Panc1 (cell line): Measurements from ENCODE around the gene S100A5.

ENCODE experiments used
- CTCF ChIP-seq: fragments of 450-650 bp; IDR thresholded peaks from 2 replicates; pipeline ENCODE4 v1.5.1; 2017; ENCODE audit warnings: mild to moderate bottlenecking
- POLR2AphosphoS5 ChIP-seq: IDR thresholded peaks from 2 replicates; pipeline ENCODE4 v1.6.1; 2012; ENCODE audit warnings: mild to moderate bottlenecking, low read depth, low read length, moderate library complexity
- REST ChIP-seq, 2 experiments: IDR thresholded peaks; 2 replicates each; pipeline ENCODE4 v1.6.1; 2011 to 2012; ENCODE audit warnings: low read depth in 2 of 2, control low read depth in 1 of 2, low read length in 1 of 2, mild to moderate bottlenecking in 1 of 2, moderate library complexity in 1 of 2; ENCODE audit not compliant: insufficient read depth in 1 of 2
- SIN3A ChIP-seq: IDR thresholded peaks from 2 replicates; pipeline ENCODE4 v1.6.1; 2012; ENCODE audit warnings: low read depth, mild to moderate bottlenecking, low read length, moderate library complexity, borderline replicate concordance; ENCODE audit not compliant: insufficient read depth
- TCF7L2 ChIP-seq: IDR thresholded peaks from 2 replicates; pipeline ENCODE4 v1.6.1; 2011; ENCODE audit warnings: mild to moderate bottlenecking, low read depth, low read length, inconsistent platforms

GRCh38 chr1:153506831-153507413 is 33.8 kb downstream of the S100A5 start:
- TF ChIP-seq CTCF (no peak), REST (IDR thresholded peaks at IDR 0.05; ENCODE audit: insufficient read depth in 1 of 2, low read depth in 2 of 2, low read length in 1 of 2) (no peak), TCF7L2 (no peak), POLR2AphosphoS5 (peak; percentile 54; the same call in 1 of the 2 replicates), SIN3A (no peak)
